ENCODE results near the gene MMP10.

The MMP10 gene

GRCh38 chr11:102813484-102813883, 33.1 kb upstream of the MMP10 start:
- CTCF ChIA-PET: no interaction called here

GRCh38 chr11:102812188-102812587, 31.8 kb upstream of the MMP10 start:
- no peak for TF ChIP-seq ZNF416 (tag by site-specific recombination; IDR thresholded peaks at IDR 0.05)
- TF ChIP-seq BCL11B (tag by site-specific recombination; IDR thresholded peaks at IDR 0.05; ENCODE audit: low read depth): no peak
- TF ChIP-seq FEZF1 (tag by site-specific recombination; IDR thresholded peaks at IDR 0.05): no peak
- TF ChIP-seq TRIM28 (IDR thresholded peaks at IDR 0.05; ENCODE audit: borderline replicate concordance, low read length): no peak
- no peak for TF ChIP-seq ZNF639 (tag by site-specific recombination; IDR thresholded peaks at IDR 0.05)
- TF ChIP-seq PRDM6 (tag by site-specific recombination; IDR thresholded peaks at IDR 0.05): no peak
- no peak for TF ChIP-seq ZNF580 (tag by site-specific recombination; IDR thresholded peaks at IDR 0.05)
- TF ChIP-seq OSR2 (tag by site-specific recombination; IDR thresholded peaks at IDR 0.05): no peak
- no peak for TF ChIP-seq SALL2 (tag by site-specific recombination; IDR thresholded peaks at IDR 0.05; ENCODE audit: borderline replicate concordance)
- TF ChIP-seq ZBTB21 (tag by site-specific recombination; IDR thresholded peaks at IDR 0.05): no peak
- TF ChIP-seq ZNF521 (tag by site-specific recombination; IDR thresholded peaks at IDR 0.05): no peak
- TF ChIP-seq TCF7L2 (IDR thresholded peaks at IDR 0.05; ENCODE audit: borderline replicate concordance, low read depth, low read length): no peak
- no peak for TF ChIP-seq ZNF433 (tag by site-specific recombination; IDR thresholded peaks at IDR 0.05; ENCODE audit: low read depth)
- no peak for TF ChIP-seq ZBTB1 (tag by site-specific recombination; IDR thresholded peaks at IDR 0.05)
- POLR2A ChIA-PET: no interaction called here
- Histone ChIP-seq H3K27ac (ENCODE audit: extremely low read depth, low read depth, low read length) (no peak overlapping the region), H3K36me3 (ENCODE audit: control insufficient read depth in 2 of 2, insufficient read depth in 1 of 2, low read length in 2 of 2) (no peaks in the 10 kb centered on the region), H3K4me1 (ENCODE audit: control insufficient read depth, insufficient read depth, low read length) (no peaks in the 10 kb centered on the region), H3K9me3 (ENCODE audit: control insufficient read depth, insufficient read depth, low read depth, low read length) (no peaks in the 10 kb centered on the region), H3K4me3 (ENCODE audit: low read depth, low read length) (no peak overlapping the region)
- CTCF ChIA-PET: interaction anchor here (0.7 to 1.9 kb wide), 7 partner anchors 17 to 129 kb away, joined by 3 to 5 read pairs (median 3); no protein-coding TSS in a partner anchor

More at GRCh38 chr11:102813484-102813883, 33.1 kb upstream of the MMP10 start:
- no peaks in the 10 kb centered on the region for H3K36me3 ChIP-seq (ENCODE audit: control insufficient read depth in 2 of 2, insufficient read depth in 1 of 2, low read length in 2 of 2)
- no peak for TF ChIP-seq ZNF776 (tag by site-specific recombination; IDR thresholded peaks at IDR 0.05; ENCODE audit: borderline replicate concordance)
- no peak for TF ChIP-seq TRIM28 (IDR thresholded peaks at IDR 0.05; ENCODE audit: borderline replicate concordance, low read length)
- no peak for TF ChIP-seq ZBTB10 (tag by site-specific recombination; IDR thresholded peaks at IDR 0.05)
- no peak for TF ChIP-seq ZBTB6 (tag by site-specific recombination; IDR thresholded peaks at IDR 0.05)
- no peak for TF ChIP-seq ZNF777 (tag by site-specific recombination; IDR thresholded peaks at IDR 0.05; ENCODE audit: borderline replicate concordance)
- no peak for TF ChIP-seq ZNF514 (tag by site-specific recombination; IDR thresholded peaks at IDR 0.05)
- no peak for TF ChIP-seq ZNF416 (tag by site-specific recombination; IDR thresholded peaks at IDR 0.05)
- no peak for TF ChIP-seq YY2 (tag by site-specific recombination; IDR thresholded peaks at IDR 0.05)
- TF ChIP-seq ZNF768 (tag by site-specific recombination; IDR thresholded peaks at IDR 0.05): no peak
- no peak for TF ChIP-seq TCF7L2 (IDR thresholded peaks at IDR 0.05; ENCODE audit: borderline replicate concordance, low read depth, low read length)
- no peak for TF ChIP-seq ZNF621 (tag by site-specific recombination; IDR thresholded peaks at IDR 0.05)
- no peak for TF ChIP-seq ZNF140 (tag by site-specific recombination; IDR thresholded peaks at IDR 0.05)
- POLR2A ChIA-PET: no interaction called here
- no peaks in the 10 kb centered on the region for H3K9me3 ChIP-seq (ENCODE audit: control insufficient read depth, insufficient read depth, low read depth, low read length)
- H3K27ac ChIP-seq (ENCODE audit: extremely low read depth, low read depth, low read length): no peak overlapping the region
- H3K4me3 ChIP-seq (ENCODE audit: low read depth, low read length): no peak overlapping the region
- no peaks in the 10 kb centered on the region for H3K4me1 ChIP-seq (ENCODE audit: control insufficient read depth, insufficient read depth, low read length)
